Gastrocnemius medialis (tissue), 4 donors: Measurements from ENCODE around the gene NDC1. TPM values are rescaled to one million over a fixed set of nuclear protein-coding genes. Genes with fewer than 3 reads are reported as not detected.
"Not testable (repeated sequence)": the region's sequence is repeated elsewhere in the genome, so short reads cannot be mapped to it uniquely, and the experiment has no call there.

Experiments used
- ATAC-seq, 2 donors: fragments of 150-250 bp; one replicate each; pipeline ENCODE4 v1.9.1; 2016
- DNase-seq, 2 donors: peaks; one replicate each; pipeline ENCODE4 v3.0.0-alpha.2; 2019
- H3K27ac ChIP-seq, 4 donors: fragments of 200-600 bp; sonication (generic); 1 replicate in 1 of 4; 2 replicates in 3 of 4; pipeline ENCODE4 v1.5.1; 2016 to 2018; ENCODE audit warnings: mild to moderate bottlenecking in 2 of 4, moderate library complexity in 1 of 4
- H3K27me3 ChIP-seq, 3 donors: fragments of 200-600 bp; sonication (generic) in 2 of 3; 1 replicate in 1 of 3; 2 replicates in 2 of 3; pipeline versions ENCODE4 v1.5.1 to v1.6.0; 2016 to 2019; ENCODE audit warnings: mild to moderate bottlenecking in 1 of 3, moderate library complexity in 1 of 3
- H3K36me3 ChIP-seq, 2 donors: fragments of 200-600 bp; sonication (generic) in 1 of 2; one replicate each; pipeline ENCODE4 v1.5.1; 2017 to 2018
- H3K4me1 ChIP-seq, 2 donors: fragments of 200-600 bp; sonication (generic) in 1 of 2; one replicate each; pipeline ENCODE4 v1.5.1; 2016 to 2017; ENCODE audit warnings: mild to moderate bottlenecking in 2 of 2
- H3K4me3 ChIP-seq, 4 donors: fragments of 200-600 bp; sonication (generic) in 3 of 4; 1 replicate in 1 of 4; 2 replicates in 3 of 4; pipeline ENCODE4 v1.5.1; 2016 to 2019; ENCODE audit warnings: mild to moderate bottlenecking in 2 of 4
- H3K9me3 ChIP-seq, 3 donors: fragments of 200-600 bp; sonication (generic) in 2 of 3; 1 replicate in 1 of 3; 2 replicates in 2 of 3; pipeline ENCODE4 v1.5.1; 2016 to 2019
- POLR2A ChIP-seq, 2 donors: fragments of 450-650 bp; IDR thresholded peaks; one replicate each; pipeline ENCODE4 v1.6.1; 2017; ENCODE audit warnings: antibody characterized with exemption in 2 of 2, mild to moderate bottlenecking in 2 of 2, moderate library complexity in 2 of 2
- in situ Hi-C, 4 donors: fragments of 200-750 bp; cut with MboI; loops; one replicate each; pipeline versions ENCODE4 v1.15.0 to v1.8.0; 2017; ENCODE audit warnings: low sequenced_read_pairs in 4 of 4
- intact Hi-C: fragments of 100-400 bp; cut with DNase I; formaldehyde crosslinking; loops from one replicate; pipeline ENCODE4 v1.15.1; 2023; ENCODE audit warnings: low total_unique reads
- total RNA-seq, 4 donors: library from RNA; depleted of rRNA; stranded (reverse); fragments of >200 nt; gene quantifications; one replicate each; pipeline versions ENCODE4 v1.1.0 to v1.2.3, GENCODE V29; 2016
- TF ChIP-seq, protein P1 (sequence below), 5 experiments: fragments of 450-650 bp in 3 of 5; fragments of 200-600 bp in 2 of 5; sonication (generic) in 2 of 5; IDR thresholded peaks in 4 of 5; conservative IDR thresholded peaks in 1 of 5; 1 replicate in 4 of 5; 2 replicates in 1 of 5; pipeline ENCODE4 v1.5.1; 2016 to 2019; ENCODE audit warnings: antibody characterized with exemption in 5 of 5, mild to moderate bottlenecking in 3 of 5, moderate library complexity in 3 of 5

Gene NDC1
- total RNA-seq, 4 donors from 2014 or later: 7.6 to 27.0 (median 9.5) TPM

DNA sequence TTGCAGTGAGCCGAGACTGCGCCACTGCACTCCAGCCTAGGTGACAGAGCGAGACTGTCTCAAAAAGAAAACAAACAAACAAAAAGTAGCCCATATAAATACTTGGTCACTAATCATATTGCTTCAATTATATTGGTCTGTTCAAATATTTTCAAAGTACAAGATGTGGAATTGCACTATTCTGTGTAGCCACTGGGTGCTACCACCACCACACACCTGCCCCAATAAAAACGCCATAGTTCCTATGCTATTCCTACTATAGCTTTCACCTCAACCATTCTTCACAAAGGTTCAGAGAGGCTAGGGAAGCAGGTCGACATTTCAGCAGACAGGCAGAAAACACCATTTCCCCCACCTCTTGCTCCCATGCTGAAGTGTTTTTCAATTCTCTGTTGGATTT lies 16.7 kb downstream of the NDC1 start:
- Histone ChIP-seq H3K27me3 (no peaks in the 10 kb centered on the region), H3K27ac (no peak overlapping the region), H3K36me3 (peaks cover 0 to 45% of the 10 kb centered on the region in 2 donors), H3K9me3 (no peaks in the 10 kb centered on the region), H3K4me1 (no peaks in the 10 kb centered on the region), H3K4me3 (no peak overlapping the region)
- no peak for DNase-seq
- TF ChIP-seq, protein P1, sequence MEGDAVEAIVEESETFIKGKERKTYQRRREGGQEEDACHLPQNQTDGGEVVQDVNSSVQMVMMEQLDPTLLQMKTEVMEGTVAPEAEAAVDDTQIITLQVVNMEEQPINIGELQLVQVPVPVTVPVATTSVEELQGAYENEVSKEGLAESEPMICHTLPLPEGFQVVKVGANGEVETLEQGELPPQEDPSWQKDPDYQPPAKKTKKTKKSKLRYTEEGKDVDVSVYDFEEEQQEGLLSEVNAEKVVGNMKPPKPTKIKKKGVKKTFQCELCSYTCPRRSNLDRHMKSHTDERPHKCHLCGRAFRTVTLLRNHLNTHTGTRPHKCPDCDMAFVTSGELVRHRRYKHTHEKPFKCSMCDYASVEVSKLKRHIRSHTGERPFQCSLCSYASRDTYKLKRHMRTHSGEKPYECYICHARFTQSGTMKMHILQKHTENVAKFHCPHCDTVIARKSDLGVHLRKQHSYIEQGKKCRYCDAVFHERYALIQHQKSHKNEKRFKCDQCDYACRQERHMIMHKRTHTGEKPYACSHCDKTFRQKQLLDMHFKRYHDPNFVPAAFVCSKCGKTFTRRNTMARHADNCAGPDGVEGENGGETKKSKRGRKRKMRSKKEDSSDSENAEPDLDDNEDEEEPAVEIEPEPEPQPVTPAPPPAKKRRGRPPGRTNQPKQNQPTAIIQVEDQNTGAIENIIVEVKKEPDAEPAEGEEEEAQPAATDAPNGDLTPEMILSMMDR (IDR thresholded peaks at IDR 0.05 in 4 of 5, conservative IDR thresholded peaks at IDR 0.05 in 1 of 5): no peak
- no peak for TF ChIP-seq POLR2A (IDR thresholded peaks at IDR 0.05)
- no peak for ATAC-seq
- intact Hi-C loops: no loop called here
- in situ Hi-C loops: no loop called here

DNA sequence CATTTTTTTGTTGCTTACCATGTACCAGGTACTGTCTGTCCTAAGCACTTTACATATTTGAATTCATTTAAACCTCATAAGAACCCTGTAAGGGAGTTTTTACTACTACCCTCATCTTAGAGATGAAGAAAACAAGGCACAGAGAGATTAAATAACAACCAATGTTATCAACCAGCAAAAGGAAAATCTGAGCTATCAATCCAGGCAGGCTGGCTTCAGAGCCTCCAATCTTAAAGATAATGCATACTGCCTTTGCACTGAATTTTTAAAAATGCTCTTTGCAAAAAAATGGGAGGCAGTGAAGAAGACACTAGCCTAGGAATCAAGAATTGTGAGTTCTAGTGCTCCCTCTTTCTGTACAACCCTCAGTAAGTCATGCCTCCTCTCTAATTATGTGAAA lies 18.7 kb downstream of the NDC1 start:
- in situ Hi-C loops (no loop called here), intact Hi-C loops (no loop called here)
- DNase-seq (no peak), ATAC-seq (no peak)
- Histone ChIP-seq H3K4me1 (no peaks in the 10 kb centered on the region), H3K27me3 (no peaks in the 10 kb centered on the region), H3K27ac (no peak overlapping the region), H3K4me3 (no peak overlapping the region), H3K9me3 (no peaks in the 10 kb centered on the region), H3K36me3 (peaks cover 0 to 32% of the 10 kb centered on the region in 2 donors)
- no peak for TF ChIP-seq POLR2A (IDR thresholded peaks at IDR 0.05)

DNA sequence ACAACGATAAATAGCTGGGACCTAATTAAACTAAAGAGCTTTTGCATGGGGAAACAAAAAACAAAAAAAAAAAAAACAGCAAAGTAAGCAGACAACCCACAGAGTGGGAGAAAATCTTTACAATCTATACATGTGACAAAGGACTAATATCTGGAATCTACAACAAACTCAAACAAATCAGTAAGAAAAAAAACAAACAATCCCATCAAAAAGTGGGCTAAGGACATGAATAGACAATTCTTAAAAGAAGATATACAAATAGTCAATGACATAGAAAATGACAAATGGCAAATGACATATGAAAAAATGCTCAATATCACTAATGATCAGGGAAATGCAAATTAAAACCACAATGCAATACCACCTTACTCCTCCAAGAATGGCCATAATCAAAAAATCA lies 21.5 kb downstream of the NDC1 start:
- H3K4me1 ChIP-seq, H3K4me3 ChIP-seq, H3K9me3 ChIP-seq, intact Hi-C loops, H3K27me3 ChIP-seq, in situ Hi-C loops, DNase-seq, ATAC-seq, H3K27ac ChIP-seq: not testable (repeated sequence)
- peaks cover 0 to 20% of the 10 kb centered on the region in 2 donors for H3K36me3 ChIP-seq

DNA sequence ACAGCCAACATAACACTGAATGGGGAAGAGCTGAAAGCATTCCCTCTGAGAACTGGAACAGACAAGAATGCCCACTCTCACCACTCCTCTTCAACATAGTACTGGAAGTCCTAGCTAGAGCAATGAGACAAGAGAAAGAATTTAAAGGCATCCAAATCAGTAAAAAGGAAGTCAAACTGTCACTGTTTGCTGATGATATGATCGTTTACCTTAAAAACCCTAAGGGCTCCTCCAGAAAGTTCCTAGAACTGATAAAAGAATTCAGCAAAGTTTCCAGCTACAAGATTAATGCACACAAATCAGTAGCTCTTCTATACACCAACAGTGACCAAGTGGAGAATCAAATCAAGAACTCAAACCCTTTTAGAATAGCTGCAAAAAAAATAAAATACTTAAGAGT lies 22.6 kb downstream of the NDC1 start:
- H3K4me3 ChIP-seq, intact Hi-C loops, ATAC-seq, H3K27me3 ChIP-seq, H3K4me1 ChIP-seq, DNase-seq, H3K9me3 ChIP-seq, H3K27ac ChIP-seq, in situ Hi-C loops: not testable (repeated sequence)
- H3K36me3 ChIP-seq: peaks cover 0 to 20% of the 10 kb centered on the region in 2 donors

DNA sequence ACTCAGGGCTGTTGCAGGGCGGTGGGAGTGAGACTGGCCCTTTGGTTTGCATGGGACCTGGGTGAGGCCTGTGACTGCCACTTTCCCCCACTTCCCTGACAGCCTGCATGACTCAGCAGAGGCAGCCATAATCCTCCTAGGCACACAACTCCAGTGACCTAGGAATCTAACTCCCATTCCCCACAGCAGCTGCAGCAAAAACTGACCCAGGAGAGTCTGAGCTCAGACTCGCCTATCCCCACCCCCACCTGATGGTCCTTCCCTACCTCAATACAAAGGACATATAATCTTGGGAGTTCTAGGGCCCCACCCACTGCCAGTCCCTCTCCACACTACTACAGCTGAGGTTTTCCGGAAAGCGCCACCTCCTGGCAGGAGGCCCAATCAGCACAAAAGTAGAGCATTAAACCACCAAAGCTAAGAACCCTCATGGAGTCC lies 26.7 kb downstream of the NDC1 start:
- Histone ChIP-seq H3K9me3 (no peaks in the 10 kb centered on the region), H3K4me3 (no peak overlapping the region), H3K36me3 (peaks cover 0 to 6% of the 10 kb centered on the region in 2 donors), H3K27ac (no peak overlapping the region), H3K27me3 (no peaks in the 10 kb centered on the region), H3K4me1 (no peaks in the 10 kb centered on the region)
- intact Hi-C loops (no loop called here), in situ Hi-C loops (no loop called here)
- DNase-seq (no peak), ATAC-seq (no peak)
- no peak for TF ChIP-seq POLR2A (IDR thresholded peaks at IDR 0.05)
- TF ChIP-seq, protein P1 (IDR thresholded peaks at IDR 0.05 in 4 of 5, conservative IDR thresholded peaks at IDR 0.05 in 1 of 5): no peak

DNA sequence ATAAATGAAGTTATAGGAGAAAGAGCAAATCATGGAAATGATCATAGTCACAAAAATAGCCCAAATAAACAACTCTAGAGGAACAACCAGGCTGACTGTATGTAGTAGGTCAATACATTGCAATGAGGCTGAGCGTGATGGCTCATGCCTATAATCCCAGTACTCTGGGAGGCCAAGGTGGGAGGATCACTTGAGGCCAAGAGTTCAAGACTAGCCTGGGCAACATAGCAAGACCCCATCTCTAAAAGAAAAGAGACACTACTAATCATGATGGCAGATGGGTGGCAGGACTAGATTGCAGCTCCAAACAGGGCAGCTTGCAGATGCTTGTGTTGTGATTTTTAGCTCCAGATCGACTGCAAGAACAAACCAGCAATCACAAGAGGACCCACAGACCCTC lies 27.6 kb downstream of the NDC1 start:
- Histone ChIP-seq H3K36me3 (peaks cover 0 to 14% of the 10 kb centered on the region in 2 donors), H3K27me3 (no peaks in the 10 kb centered on the region), H3K9me3 (no peaks in the 10 kb centered on the region), H3K4me3 (no peak overlapping the region), H3K4me1 (no peaks in the 10 kb centered on the region), H3K27ac (no peak overlapping the region)
- ATAC-seq (no peak), DNase-seq (no peak)
- in situ Hi-C loops (no loop called here), intact Hi-C loops (no loop called here)
- TF ChIP-seq POLR2A (IDR thresholded peaks at IDR 0.05): no peak
- TF ChIP-seq, protein P1 (IDR thresholded peaks at IDR 0.05 in 4 of 5, conservative IDR thresholded peaks at IDR 0.05 in 1 of 5): no peak
